HCT116 (cell line): Measurements from ENCODE around the gene CD34. TPM values are rescaled to one million over a fixed set of nuclear protein-coding genes. Genes with fewer than 3 reads are reported as not detected.

Source experiments
- ATAC-seq: fragments of 200-7000 bp; cut with Tn5 transposase; 2 replicates; pipeline ENCODE4 v1.9.1; 2020; ENCODE audit warnings: mild to moderate bottlenecking, moderate library complexity
- BruUV-seq: library from RNA; stranded (reverse); fragments of 400-500 nt; replicated peaks from 2 replicates; lab custom pipeline; 2021; lab: Mats Ljungman, UMichigan
- CTCF ChIA-PET: fragments of 300-600 bp; sonication (Branson Sonifier 250); formaldehyde crosslinking; loops from one replicate; lab custom pipeline; 2021; ENCODE audit warnings: antibody characterized with exemption; lab: Charles Lee
- POLR2A ChIA-PET: fragments of 300-600, 350-600 bp; sonication (Branson Sonifier 250); formaldehyde crosslinking; loops from one replicate; lab custom pipeline; 2021; ENCODE audit warnings: antibody characterized with exemption; lab: Charles Lee
- RAD21 ChIA-PET, 2 experiments: fragments of 300-600 bp; sonication (Branson Sonifier 250); formaldehyde crosslinking; loops; one replicate each; lab custom pipeline; 2023; ENCODE audit warnings: low total read pairs in 2 of 2; ENCODE audit not compliant: uncharacterized antibody in 2 of 2, unreplicated experiment in 2 of 2, low non-redundant PET in 1 of 2; lab: Charles Lee
- DNase-seq: peaks from one replicate; pipeline ENCODE4 v3.0.0-alpha.2; 2010; ENCODE audit warnings: low read depth, low spot score
- H2AFZ ChIP-seq: fragments of 200-600 bp; shearing (Covaris generic), sonication (generic); 2 replicates; pipeline ENCODE4 v1.6.1; 2017; ENCODE audit warnings: low read depth, mixed run types, mixed read lengths, antibody characterized with exemption, low read length; ENCODE audit not compliant: poor library complexity, severe bottlenecking
- H3K27ac ChIP-seq: 2 replicates; pipeline ENCODE4 v1.5.1; 2012; ENCODE audit warnings: low read depth, low read length
- H3K27me3 ChIP-seq: fragments of 200-600 bp; sonication (generic); 2 replicates; pipeline ENCODE4 v1.6.1; 2016; ENCODE audit warnings: mixed run types, low read length, mixed read lengths; ENCODE audit not compliant: insufficient read depth
- H3K36me3 ChIP-seq, 2 experiments: fragments of 200-500 bp in 1 of 2; fragments of 200-600 bp in 1 of 2; sonication (Bioruptor generic) in 1 of 2; sonication (generic) in 1 of 2; 2 replicates each; pipeline versions ENCODE4 v1.5.1 to v1.6.1; 2014 to 2016; ENCODE audit warnings: low read length in 2 of 2, inconsistent platforms in 1 of 2, mixed read lengths in 1 of 2, mixed run types in 1 of 2; ENCODE audit not compliant: insufficient read depth in 2 of 2, control insufficient read depth in 1 of 2
- H3K4me1 ChIP-seq, 2 experiments: fragments of 200-600 bp in 1 of 2; sonication (generic) in 1 of 2; 2 replicates each; pipeline versions ENCODE4 v1.5.1 to v1.6.1; 2012 to 2017; ENCODE audit warnings: low read length in 2 of 2, inconsistent platforms in 1 of 2, mild to moderate bottlenecking in 1 of 2, mixed read lengths in 1 of 2, mixed run types in 1 of 2, moderate library complexity in 1 of 2; ENCODE audit not compliant: insufficient read depth in 2 of 2, control insufficient read depth in 1 of 2
- H3K4me2 ChIP-seq: fragments of 200-600 bp; sonication (generic); 2 replicates; pipeline ENCODE4 v1.6.1; 2017; ENCODE audit warnings: mixed run types, low read length, mixed read lengths
- H3K4me3 ChIP-seq, 2 experiments: fragments of 200-600 bp in 1 of 2; sonication (generic) in 1 of 2; replicated peaks in 1 of 2; 2 replicates each; pipeline ENCODE4 v1.5.1; 2011 to 2016; ENCODE audit warnings: low read length in 2 of 2, control low read depth in 1 of 2, low read depth in 1 of 2, mild to moderate bottlenecking in 1 of 2, mixed read lengths in 1 of 2, mixed run types in 1 of 2
- H3K79me2 ChIP-seq: fragments of 200-600 bp; sonication (generic); 2 replicates; pipeline ENCODE4 v1.6.1; 2017; ENCODE audit warnings: mild to moderate bottlenecking, mixed run types, low read length, moderate library complexity, mixed read lengths; ENCODE audit not compliant: insufficient read depth
- H3K9ac ChIP-seq: fragments of 200-600 bp; sonication (generic); 2 replicates; pipeline ENCODE4 v1.6.1; 2016; ENCODE audit warnings: low read length, mixed read lengths
- H3K9me2 ChIP-seq: fragments of 200-600 bp; sonication (generic), shearing (Covaris generic); 2 replicates; pipeline ENCODE4 v1.6.1; 2017; ENCODE audit warnings: mixed run types, mild to moderate bottlenecking, moderate library complexity; ENCODE audit not compliant: insufficient read depth
- H3K9me3 ChIP-seq, 2 experiments: fragments of 200-500 bp in 1 of 2; fragments of 200-600 bp in 1 of 2; sonication (Bioruptor generic) in 1 of 2; sonication (generic) in 1 of 2; 2 replicates each; pipeline ENCODE4 v1.6.1; 2014 to 2017; ENCODE audit warnings: low read length in 2 of 2, mixed read lengths in 2 of 2, inconsistent platforms in 1 of 2, low read depth in 1 of 2, mild to moderate bottlenecking in 1 of 2, mixed run types in 1 of 2, moderate library complexity in 1 of 2; ENCODE audit not compliant: control insufficient read depth in 1 of 2, insufficient read depth in 1 of 2
- H4K20me1 ChIP-seq: fragments of 200-600 bp; sonication (generic), shearing (Covaris generic); 2 replicates; pipeline ENCODE4 v1.6.1; 2017; ENCODE audit warnings: mixed run types, mild to moderate bottlenecking, moderate library complexity; ENCODE audit not compliant: insufficient read depth
- EGR1 ChIP-seq: IDR thresholded peaks from 2 replicates; pipeline ENCODE4 v1.6.1; 2012; ENCODE audit warnings: low read depth
- FOSL1 ChIP-seq: IDR thresholded peaks from 2 replicates; pipeline ENCODE4 v1.6.1; 2012; ENCODE audit warnings: low read depth
- POLR2A ChIP-seq: IDR thresholded peaks from 2 replicates; pipeline ENCODE4 v1.7.0; 2011; ENCODE audit warnings: borderline replicate concordance; ENCODE audit not compliant: insufficient read depth, insufficient read length; ENCODE audit errors: extremely low read depth
- REST ChIP-seq: IDR thresholded peaks from 2 replicates; pipeline ENCODE4 v1.6.1; 2012; ENCODE audit warnings: low read depth
- intact Hi-C: fragments of 100-400 bp; cut with micrococcal nuclease; formaldehyde crosslinking; loops from 2 replicates; pipeline ENCODE4 v1.10.0; 2022
- total RNA-seq: library from RNA; stranded (reverse); gene quantifications from one replicate; pipeline ENCODE4 v1.2.1, GENCODE V29; 2021; ENCODE audit not compliant: unreplicated experiment

The CD34 gene
- total RNA-seq, 1 experiment from 2014 or later: 0.07 TPM

GRCh38 chr1:207873055-207873890, 37.7 kb downstream of the CD34 start:
- peaks cover 3% of the 10 kb centered on the region; the same call in 1 of the 2 replicates for H3K79me2 ChIP-seq
- CTCF ChIA-PET: interaction anchor here (1.1 to 3.8 kb wide), 3 partner anchors 12 to 124 kb away, joined by 3 to 29 read pairs (median 6); no protein-coding TSS in a partner anchor
- no peak for ATAC-seq

More at GRCh38 chr1:207873055-207873890, 37.7 kb downstream of the CD34 start:
- Histone ChIP-seq H3K36me3 (no peaks in the 10 kb centered on the region), H3K27ac (no peak overlapping the region), H3K4me1 (peaks cover 2 to 8% of the 10 kb centered on the region in 2 experiments; a peak in 2 of 4 replicates), H3K27me3 (no peaks in the 10 kb centered on the region), H3K4me3 (no peak overlapping the region), H3K9ac (no peak overlapping the region), H3K9me2 (no peaks in the 10 kb centered on the region), H3K9me3 (no peaks in the 10 kb centered on the region), H2AFZ (no peak overlapping the region), H3K4me2 (no peak overlapping the region), H4K20me1 (no peaks in the 10 kb centered on the region)
- intact Hi-C loops: no loop called here
- no TSS peak for BruUV-seq
- ChIA-PET POLR2A (no interaction called here), RAD21 (no interaction called here)
- no peak for DNase-seq
- TF ChIP-seq POLR2A: no peak
- TF ChIP-seq REST: no peak
- no peak for TF ChIP-seq EGR1
- no peak for TF ChIP-seq FOSL1
